Hepatocyte (in vitro differentiated cells): ENCODE results near the gene DHRS3. TPM values are rescaled to one million over a fixed set of nuclear protein-coding genes. Genes with fewer than 3 reads are reported as not detected.

ENCODE experiments used
- DNase-seq: peaks from one replicate; pipeline ENCODE4 v3.0.0-alpha.2; 2016; ENCODE audit warnings: low spot score
- H2AFZ ChIP-seq: fragments of 200-600 bp; sonication (generic); 2 replicates; pipeline ENCODE4 v1.6.0; 2016; ENCODE audit warnings: antibody characterized with exemption, mild to moderate bottlenecking
- H3K27ac ChIP-seq: fragments of 200-600 bp; sonication (generic); 2 replicates; pipeline ENCODE4 v1.5.1; 2016; ENCODE audit warnings: mild to moderate bottlenecking
- H3K27me3 ChIP-seq: fragments of 200-600 bp; sonication (generic); 2 replicates; pipeline ENCODE4 v1.6.1; 2016
- H3K36me3 ChIP-seq: fragments of 200-600 bp; sonication (generic); replicated peaks from 2 replicates; pipeline ENCODE4 v1.5.1; 2016; ENCODE audit warnings: low read depth; ENCODE audit not compliant: insufficient read depth
- H3K4me1 ChIP-seq: fragments of 200-600 bp; sonication (generic); 2 replicates; pipeline ENCODE4 v1.5.1; 2016; ENCODE audit warnings: mild to moderate bottlenecking, moderate library complexity; ENCODE audit not compliant: insufficient read depth
- H3K4me2 ChIP-seq: fragments of 200-600 bp; sonication (generic); 2 replicates; pipeline ENCODE4 v1.6.0; 2016
- H3K4me3 ChIP-seq: fragments of 200-600 bp; sonication (generic); 2 replicates; pipeline ENCODE4 v1.5.1; 2016; ENCODE audit warnings: mild to moderate bottlenecking
- H3K79me2 ChIP-seq: fragments of 200-600 bp; sonication (generic); 2 replicates; pipeline ENCODE4 v1.6.0; 2017; ENCODE audit warnings: mild to moderate bottlenecking
- H3K9me2 ChIP-seq: fragments of 200-600 bp; sonication (generic); replicated peaks from 2 replicates; pipeline ENCODE4 v1.6.0; 2017; ENCODE audit warnings: mild to moderate bottlenecking; ENCODE audit not compliant: insufficient read depth
- H3K9me3 ChIP-seq: fragments of 200-600 bp; sonication (generic); 2 replicates; pipeline ENCODE4 v1.5.1; 2016; ENCODE audit warnings: low read depth, mild to moderate bottlenecking
- H4K20me1 ChIP-seq: fragments of 200-600 bp; sonication (generic); 2 replicates; pipeline ENCODE4 v1.6.0; 2016; ENCODE audit warnings: mild to moderate bottlenecking; ENCODE audit not compliant: insufficient read depth, poor library complexity, severe bottlenecking
- CTCF ChIP-seq: fragments of 200-600 bp; sonication (generic); IDR thresholded peaks from 2 replicates; pipeline ENCODE4 v1.5.1; 2016; ENCODE audit warnings: antibody characterized with exemption, mild to moderate bottlenecking; ENCODE audit not compliant: poor library complexity
- EZH2 ChIP-seq: fragments of 200-600 bp; sonication (generic); IDR thresholded peaks from 2 replicates; pipeline ENCODE4 v1.6.1; 2016; ENCODE audit warnings: antibody characterized with exemption, mild to moderate bottlenecking, borderline replicate concordance
- EZH2phosphoT487 ChIP-seq: fragments of 200-600 bp; sonication (generic); IDR thresholded peaks from one replicate; pipeline ENCODE4 v1.6.1; 2018; ENCODE audit warnings: antibody characterized with exemption, mild to moderate bottlenecking, low read depth, moderate library complexity; ENCODE audit not compliant: unreplicated experiment, severe bottlenecking
- WGBS: methylation state at CpG from one replicate; pipeline ENCODE4 v1.1.6; 2016; ENCODE audit warnings: low lambda C conversion rate; ENCODE audit errors: missing lambda C conversion rate; 5-methylcytosine and 5-hydroxymethylcytosine counted together
- polyA plus RNA-seq: library from polyadenylated mRNA; unstranded; fragments of >200 nt; fragmentation: Nextera tagmentation; extraction: Ambion mirVana; gene quantifications from 2 replicates; pipeline ENCODE4 v1.2.1, GENCODE V29; 2016
- total RNA-seq: library from RNA; depleted of rRNA; stranded (reverse); fragments of >200 nt; gene quantifications from 2 replicates; pipeline ENCODE4 v1.2.3, GENCODE V29; 2014

DHRS3 gene
- total and polyA plus RNA-seq, 2 experiments from 2014 or later = 75.9 to 103 TPM

- Histone ChIP-seq H2AFZ (no peak overlapping the region), H3K4me1 (peaks cover 55% of the 10 kb centered on the region), H3K9me2 (no peaks in the 10 kb centered on the region), H3K4me3 (no peak overlapping the region), H3K36me3 (no peaks in the 10 kb centered on the region), H3K27me3 (no peaks in the 10 kb centered on the region), H3K9me3 (no peaks in the 10 kb centered on the region), H3K79me2 (peaks cover 83% of the 10 kb centered on the region), H4K20me1 (peaks cover 28% of the 10 kb centered on the region), H3K27ac (peak overlapping the region; percentile 97), H3K4me2 (peak overlapping the region; percentile 84)
- 15% methylated on average over 26 of the region's 47 CpGs for WGBS
- peak; percentile 88 for DNase-seq
- TF ChIP-seq CTCF (no peak), EZH2phosphoT487 (no peak), EZH2 (no peak)
These were observed 22.8 kb downstream of the DHRS3 start for GRCh38 chr1:12594966-12595756.

GRCh38 chr1:12594490-12594889, 23.5 kb downstream of the DHRS3 start:
- H3K79me2 ChIP-seq = peaks cover 83% of the 10 kb centered on the region
- H2AFZ ChIP-seq = no peak overlapping the region
- peak overlapping the region; percentile 84 for H3K4me2 ChIP-seq
- H3K36me3 ChIP-seq = no peaks in the 10 kb centered on the region
- WGBS = 88% methylated on average over 6 of the region's 6 CpGs
- no peak overlapping the region for H3K4me3 ChIP-seq
- H3K9me3 ChIP-seq = no peaks in the 10 kb centered on the region
- no peaks in the 10 kb centered on the region for H3K27me3 ChIP-seq
- peak overlapping the region; percentile 97 for H3K27ac ChIP-seq
- peaks cover 22% of the 10 kb centered on the region for H4K20me1 ChIP-seq
- TF ChIP-seq EZH2phosphoT487 = no peak
- TF ChIP-seq EZH2 = no peak
- TF ChIP-seq CTCF = no peak
- peaks cover 50% of the 10 kb centered on the region for H3K4me1 ChIP-seq
- H3K9me2 ChIP-seq = no peaks in the 10 kb centered on the region
- no peak for DNase-seq

- H3K4me1 ChIP-seq = peaks cover 45% of the 10 kb centered on the region
- TF ChIP-seq EZH2phosphoT487 = no peak
- DNase-seq = peak; percentile 61
- H3K4me2 ChIP-seq = peak overlapping the region; percentile 46
- no peak overlapping the region for H3K4me3 ChIP-seq
- H3K36me3 ChIP-seq = no peaks in the 10 kb centered on the region
- 50% methylated on average over 7 of the region's 7 CpGs for WGBS
- peaks cover 83% of the 10 kb centered on the region for H3K79me2 ChIP-seq
- no peaks in the 10 kb centered on the region for H3K27me3 ChIP-seq
- peaks cover 17% of the 10 kb centered on the region for H4K20me1 ChIP-seq
- H3K9me2 ChIP-seq = no peaks in the 10 kb centered on the region
- H2AFZ ChIP-seq = no peak overlapping the region
- H3K9me3 ChIP-seq = no peaks in the 10 kb centered on the region
- H3K27ac ChIP-seq = peak overlapping the region; percentile 97
These were observed 24.4 kb downstream of the DHRS3 start for GRCh38 chr1:12593621-12594066.

- WGBS = 89% methylated on average over 7 of the region's 7 CpGs
- Histone ChIP-seq H3K27me3 (no peaks in the 10 kb centered on the region), H3K4me1 (peaks cover 42% of the 10 kb centered on the region), H3K9me3 (no peaks in the 10 kb centered on the region), H3K4me2 (no peak overlapping the region), H3K36me3 (no peaks in the 10 kb centered on the region), H4K20me1 (peaks cover 8% of the 10 kb centered on the region), H3K9me2 (no peaks in the 10 kb centered on the region), H2AFZ (no peak overlapping the region), H3K4me3 (no peak overlapping the region), H3K79me2 (peaks cover 83% of the 10 kb centered on the region), H3K27ac (no peak overlapping the region)
- TF ChIP-seq CTCF (no peak), EZH2phosphoT487 (no peak), EZH2 (no peak)
- DNase-seq = no peak
These were observed 25.5 kb downstream of the DHRS3 start for GRCh38 chr1:12592496-12592895.
